ENCODE data around the gene TMIGD3.

The TMIGD3 gene

GRCh38 chr1:111446546-111446945 lies 56.9 kb downstream of the TMIGD3 start:
- no peak for DNase-seq

GRCh38 chr1:111444031-111444430 lies 59.4 kb downstream of the TMIGD3 start:
- no peak for DNase-seq

- no peak for DNase-seq
These were observed 61.0 kb downstream of the TMIGD3 start for GRCh38 chr1:111442457-111442856.

- peak; percentile 13 to 40 (median 31) for DNase-seq
These were observed 61.8 kb downstream of the TMIGD3 start for GRCh38 chr1:111441573-111442192.

- no peak for DNase-seq
These were observed 63.7 kb downstream of the TMIGD3 start for GRCh38 chr1:111439461-111440351.

GRCh38 chr1:111436726-111437125 lies 66.7 kb downstream of the TMIGD3 start:
- no peak for DNase-seq
